Kidney epithelial cell (primary cell): ENCODE data around the gene DRC3. TPM values are rescaled to one million over a fixed set of nuclear protein-coding genes. Genes with fewer than 3 reads are reported as not detected.

Experiments
- DNase-seq: peaks from one replicate; pipeline ENCODE4 v3.0.0-alpha.2; 2010; ENCODE audit warnings: low read depth
- H3K27me3 ChIP-seq: 2 replicates; pipeline ENCODE4 v1.6.0; 2011; ENCODE audit warnings: low read length; ENCODE audit not compliant: control insufficient read depth, insufficient read depth
- H3K36me3 ChIP-seq: 2 replicates; pipeline ENCODE4 v1.5.1; 2011; ENCODE audit warnings: low read length; ENCODE audit not compliant: control insufficient read depth, insufficient read depth
- H3K4me3 ChIP-seq: 2 replicates; pipeline ENCODE4 v1.5.1; 2011; ENCODE audit warnings: low read depth, mild to moderate bottlenecking, control low read depth, low read length
- total RNA-seq: library from RNA; depleted of rRNA; stranded (reverse); fragments of >200 nt; gene quantifications from 2 replicates; pipeline ENCODE4 v1.2.3, GENCODE V29; 2015
- TF ChIP-seq, protein P1 (sequence below): IDR thresholded peaks from 2 replicates; pipeline ENCODE4 v1.5.1; 2011; ENCODE audit warnings: mild to moderate bottlenecking, moderate library complexity, low read length, control low read depth, inconsistent platforms; ENCODE audit not compliant: insufficient read depth, poor library complexity, severe bottlenecking

DRC3 gene
- total RNA-seq, 1 donor from 2014 or later = 3.9 TPM

DNA sequence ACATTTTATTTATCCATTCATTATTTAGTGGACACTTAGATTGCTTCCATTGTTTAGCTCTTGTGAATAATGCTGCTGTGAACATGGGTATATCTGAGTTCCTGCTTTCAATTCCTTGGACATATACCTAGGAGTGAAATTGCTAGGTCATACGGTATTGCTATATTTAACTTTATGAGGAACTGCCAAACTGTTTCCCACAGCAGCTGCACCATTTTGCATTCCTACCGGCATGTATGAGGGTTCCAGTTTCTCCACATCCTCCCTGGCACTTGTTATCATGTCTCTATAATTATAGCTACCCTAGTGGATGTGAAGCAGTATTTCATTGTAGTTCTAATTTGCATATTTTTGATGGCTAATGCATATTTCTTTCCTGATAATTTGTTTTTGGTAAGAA, 91.4 kb downstream of the DRC3 start:
- DNase-seq = no peak
- no peaks in the 10 kb centered on the region for H3K36me3 ChIP-seq
- H3K4me3 ChIP-seq = no peak overlapping the region
- H3K27me3 ChIP-seq = no peaks in the 10 kb centered on the region
- TF ChIP-seq, protein P1, sequence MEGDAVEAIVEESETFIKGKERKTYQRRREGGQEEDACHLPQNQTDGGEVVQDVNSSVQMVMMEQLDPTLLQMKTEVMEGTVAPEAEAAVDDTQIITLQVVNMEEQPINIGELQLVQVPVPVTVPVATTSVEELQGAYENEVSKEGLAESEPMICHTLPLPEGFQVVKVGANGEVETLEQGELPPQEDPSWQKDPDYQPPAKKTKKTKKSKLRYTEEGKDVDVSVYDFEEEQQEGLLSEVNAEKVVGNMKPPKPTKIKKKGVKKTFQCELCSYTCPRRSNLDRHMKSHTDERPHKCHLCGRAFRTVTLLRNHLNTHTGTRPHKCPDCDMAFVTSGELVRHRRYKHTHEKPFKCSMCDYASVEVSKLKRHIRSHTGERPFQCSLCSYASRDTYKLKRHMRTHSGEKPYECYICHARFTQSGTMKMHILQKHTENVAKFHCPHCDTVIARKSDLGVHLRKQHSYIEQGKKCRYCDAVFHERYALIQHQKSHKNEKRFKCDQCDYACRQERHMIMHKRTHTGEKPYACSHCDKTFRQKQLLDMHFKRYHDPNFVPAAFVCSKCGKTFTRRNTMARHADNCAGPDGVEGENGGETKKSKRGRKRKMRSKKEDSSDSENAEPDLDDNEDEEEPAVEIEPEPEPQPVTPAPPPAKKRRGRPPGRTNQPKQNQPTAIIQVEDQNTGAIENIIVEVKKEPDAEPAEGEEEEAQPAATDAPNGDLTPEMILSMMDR = no peak

DNA sequence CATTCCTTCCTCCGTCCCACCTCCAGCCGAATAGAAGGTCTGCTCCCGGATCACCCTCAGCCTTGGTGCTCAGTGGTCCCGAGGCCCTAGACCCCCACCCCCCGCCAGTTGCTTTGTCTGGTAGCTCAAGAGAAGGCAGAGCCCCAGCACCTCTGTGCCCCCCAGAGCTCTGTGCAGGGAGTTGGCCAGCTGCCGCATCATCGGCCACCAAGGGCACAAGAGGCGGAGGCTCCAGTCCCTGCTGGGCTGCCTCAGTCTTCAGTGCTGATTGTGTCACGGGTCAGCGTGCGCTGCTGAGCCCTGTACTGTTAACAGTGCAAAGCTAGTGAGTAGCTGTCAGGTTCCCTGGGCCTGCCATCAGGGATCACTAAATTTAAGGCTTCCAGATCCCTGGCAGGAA, 92.9 kb downstream of the DRC3 start:
- no peaks in the 10 kb centered on the region for H3K36me3 ChIP-seq
- no peaks in the 10 kb centered on the region for H3K27me3 ChIP-seq
- TF ChIP-seq, protein P1 = no peak
- DNase-seq = no peak
- no peak overlapping the region for H3K4me3 ChIP-seq

Other genes with a start within 250 kb of the DRC3 start
- 83.0 and 88.2 TPM in 2 replicates for gene SREBF1, start 135.9 kb upstream of the DRC3 start, total RNA-seq
- 16.3 and 17.7 TPM in 2 replicates for gene TOM1L2, start 462 bp upstream of the DRC3 start, total RNA-seq
- gene ATPAF2, start 66.3 kb downstream of the DRC3 start, total RNA-seq = 31.3 and 32.3 TPM in 2 replicates
- gene GID4, start 66.5 kb downstream of the DRC3 start, total RNA-seq = 6.2 and 8.6 TPM in 2 replicates
- 40.0 and 42.5 TPM in 2 replicates for gene DRG2, start 115.1 kb downstream of the DRC3 start, total RNA-seq
- gene MYO15A, start 135.9 kb downstream of the DRC3 start, total RNA-seq = 0.21 and 0.33 TPM in 2 replicates
- gene ALKBH5, start 211.0 kb downstream of the DRC3 start, total RNA-seq = 103 and 105 TPM in 2 replicates